HepG2 (cell line): ENCODE measurements around the gene XPO5. TPM values are rescaled to one million over a fixed set of nuclear protein-coding genes. Genes with fewer than 3 reads are reported as not detected.

Source experiments
- CREM ChIP-seq, 2 experiments: sonication (generic) in 1 of 2; formaldehyde crosslinking in 1 of 2; IDR thresholded peaks; 2 replicates each; pipeline versions ENCODE4 v1.4.0 to v1.6.1; 2016 to 2020; ENCODE audit warnings: antibody characterized with exemption in 1 of 2, mild to moderate bottlenecking in 1 of 2, missing genetic modification reagents in 1 of 2
- HNRNPLL ChIP-seq: fragments of 200-400 bp; formaldehyde crosslinking; IDR thresholded peaks from 2 replicates; pipeline ENCODE4 v1.6.1; 2017; ENCODE audit warnings: mild to moderate bottlenecking, low read depth, low read length; ENCODE audit not compliant: poor library complexity, severe bottlenecking
- MEF2D ChIP-seq: sonication (generic); formaldehyde crosslinking; IDR thresholded peaks from 2 replicates; pipeline ENCODE4 v1.5.1; 2020; ENCODE audit warnings: mild to moderate bottlenecking, missing genetic modification reagents
- RFXANK ChIP-seq: IDR thresholded peaks from 2 replicates; pipeline ENCODE4 v1.6.1; 2016
- SMYD3 ChIP-seq: sonication (generic); formaldehyde crosslinking; IDR thresholded peaks from 2 replicates; pipeline ENCODE4 v1.8.1; 2023; ENCODE audit warnings: mild to moderate bottlenecking, missing genetic modification reagents
- TRAFD1 ChIP-seq: sonication (generic); formaldehyde crosslinking; IDR thresholded peaks from 2 replicates; pipeline ENCODE4 v1.5.1; 2020; ENCODE audit warnings: missing genetic modification reagents, mild to moderate bottlenecking, borderline replicate concordance
- ZIK1 ChIP-seq: sonication (generic); formaldehyde crosslinking; IDR thresholded peaks from 2 replicates; pipeline ENCODE4 v1.5.0; 2020; ENCODE audit warnings: mild to moderate bottlenecking, low read depth, missing genetic modification reagents, borderline replicate concordance
- ZNF24 ChIP-seq: fragments of 450-650 bp; IDR thresholded peaks from 2 replicates; pipeline ENCODE4 v1.6.1; 2017; ENCODE audit warnings: antibody characterized with exemption, mild to moderate bottlenecking
- ZNF646 ChIP-seq: sonication (generic); formaldehyde crosslinking; IDR thresholded peaks from 2 replicates; pipeline ENCODE4 v1.9.0; 2021; ENCODE audit warnings: mild to moderate bottlenecking, missing genetic modification reagents
- ZNF788 ChIP-seq: sonication (generic); formaldehyde crosslinking; IDR thresholded peaks from 2 replicates; pipeline ENCODE4 v1.5.0; 2020; ENCODE audit warnings: mild to moderate bottlenecking, missing genetic modification reagents, borderline replicate concordance
- polyA plus RNA-seq, 8 experiments: library from polyadenylated mRNA; depleted of rRNA in 3 of 8; stranded (reverse) in 7 of 8; unstranded in 1 of 8; fragments of >200 nt; fragmentation: Illumina TruSeq in 4 of 8; extraction: Trizol in 4 of 8; gene quantifications; 2 replicates each; pipeline versions ENCODE4 v1.2.1 to v1.2.3, GENCODE V29; 2011 to 2016; ENCODE audit warnings: low read depth in 4 of 8, missing spikeins in 1 of 8, mixed read lengths in 1 of 8; ENCODE audit not compliant: insufficient read depth in 1 of 8
- total RNA-seq, 5 experiments: library from RNA; depleted of rRNA; stranded (reverse); fragments of >200 nt; fragmentation: Illumina TruSeq; extraction: Trizol; gene quantifications; 2 replicates each; pipeline ENCODE4 v1.2.3, GENCODE V29; 2016; ENCODE audit warnings: low read depth in 1 of 5
- TF ChIP-seq, protein P1 (sequence below): sonication (generic); formaldehyde crosslinking; IDR thresholded peaks from 2 replicates; pipeline ENCODE4 v1.8.1; 2023; ENCODE audit warnings: mild to moderate bottlenecking, inconsistent platforms, moderate library complexity, missing genetic modification reagents, borderline replicate concordance
- TF ChIP-seq, protein P2 (sequence below): sonication (generic); formaldehyde crosslinking; conservative IDR thresholded peaks from 2 replicates; pipeline ENCODE4 v1.4.0; 2020; ENCODE audit warnings: missing genetic modification reagents
- TF ChIP-seq, protein P3 (sequence below): sonication (generic); formaldehyde crosslinking; IDR thresholded peaks from 2 replicates; pipeline ENCODE4 v1.4.0; 2020; ENCODE audit warnings: mild to moderate bottlenecking, missing genetic modification reagents
- TF ChIP-seq, protein P4 (sequence below): IDR thresholded peaks from 2 replicates; pipeline ENCODE4 v1.6.1; 2018; ENCODE audit warnings: missing genetic modification reagents, mild to moderate bottlenecking, missing compliant biosample characterization
- TF ChIP-seq, protein P5 (sequence below): sonication (generic); formaldehyde crosslinking; IDR thresholded peaks from 2 replicates; pipeline ENCODE4 v1.5.0; 2020; ENCODE audit warnings: missing genetic modification reagents

The XPO5 gene
- total and polyA plus RNA-seq, 2 of the 13 experiments (the other 11 are each of a cell fraction or from before 2014, with no cell fraction given) = 52.2 to 68.0 TPM

DNA sequence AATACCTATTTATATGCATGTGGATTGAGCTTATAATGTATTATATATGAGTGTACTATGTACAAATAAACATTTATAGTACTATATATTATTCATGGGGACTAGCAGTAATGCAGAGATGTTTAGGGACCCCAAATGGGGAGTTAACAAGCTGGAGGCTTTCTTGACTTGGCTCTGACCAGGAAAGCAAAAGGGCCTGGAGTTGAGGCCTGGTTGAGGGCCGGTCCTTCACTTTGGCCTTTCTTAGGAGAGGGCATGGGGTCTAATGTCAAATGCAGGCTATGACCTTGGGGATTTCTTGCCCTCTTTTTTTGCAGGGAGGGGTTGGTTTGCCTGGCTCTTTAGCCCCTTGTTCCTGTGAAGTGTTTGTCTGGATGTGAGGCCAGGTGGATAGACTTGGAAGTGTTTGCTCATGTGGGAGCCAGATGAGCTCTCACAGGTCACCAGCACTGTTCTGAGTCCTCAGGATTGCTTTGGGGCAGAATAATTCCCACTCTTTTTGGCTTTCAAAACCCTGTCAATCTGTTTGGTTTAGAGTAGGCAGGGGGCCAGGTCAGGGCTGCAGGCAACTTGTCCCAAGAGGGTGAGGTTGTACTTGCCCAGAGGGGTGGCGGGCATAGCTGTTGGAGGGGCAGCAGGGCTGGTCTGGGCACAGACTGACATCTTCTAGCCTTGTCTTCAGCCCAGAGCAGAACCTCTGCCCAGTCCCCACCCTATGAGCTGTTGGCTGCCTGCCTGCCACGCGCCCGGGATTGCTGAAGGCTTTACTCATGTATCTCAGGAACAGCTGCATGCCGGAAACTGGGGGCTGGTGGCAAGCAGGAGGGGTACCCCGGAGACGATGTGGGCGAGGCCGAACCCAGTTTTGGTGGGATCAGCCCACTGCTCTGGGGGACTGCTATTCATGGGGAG, 83.8 kb downstream of the XPO5 start (continued):
- no peak for TF ChIP-seq ZNF646 (CRISPR knock-in tag)
- TF ChIP-seq, protein P1, sequence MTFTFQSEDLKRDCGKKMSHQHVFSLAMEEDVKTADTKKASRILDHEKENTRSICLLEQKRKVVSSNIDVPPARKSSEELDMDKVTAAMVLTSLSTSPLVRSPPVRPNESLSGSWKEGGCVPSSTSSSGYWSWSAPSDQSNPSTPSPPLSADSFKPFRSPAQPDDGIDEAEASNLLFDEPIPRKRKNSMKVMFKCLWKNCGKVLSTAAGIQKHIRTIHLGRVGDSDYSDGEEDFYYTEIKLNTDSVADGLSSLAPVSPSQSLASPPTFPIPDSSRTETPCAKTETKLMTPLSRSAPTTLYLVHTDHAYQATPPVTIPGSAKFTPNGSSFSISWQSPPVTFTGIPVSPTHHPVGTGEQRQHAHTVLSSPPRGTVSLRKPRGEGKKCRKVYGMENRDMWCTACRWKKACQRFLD = no peak
- TF ChIP-seq, protein P2, sequence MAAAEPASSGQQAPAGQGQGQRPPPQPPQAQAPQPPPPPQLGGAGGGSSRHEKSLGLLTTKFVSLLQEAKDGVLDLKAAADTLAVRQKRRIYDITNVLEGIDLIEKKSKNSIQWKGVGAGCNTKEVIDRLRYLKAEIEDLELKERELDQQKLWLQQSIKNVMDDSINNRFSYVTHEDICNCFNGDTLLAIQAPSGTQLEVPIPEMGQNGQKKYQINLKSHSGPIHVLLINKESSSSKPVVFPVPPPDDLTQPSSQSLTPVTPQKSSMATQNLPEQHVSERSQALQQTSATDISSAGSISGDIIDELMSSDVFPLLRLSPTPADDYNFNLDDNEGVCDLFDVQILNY (CRISPR knock-in tag) = no peak
- no peak for TF ChIP-seq MEF2D (CRISPR knock-in tag)
- no peak for TF ChIP-seq ZIK1 (CRISPR knock-in tag)
- TF ChIP-seq CREM (IDR thresholded peaks at IDR 0.05) = no peak
- TF ChIP-seq CREM (CRISPR knock-in tag; IDR thresholded peaks at IDR 0.05) = no peak
- no peak for TF ChIP-seq SMYD3 (CRISPR knock-in tag)
- TF ChIP-seq TRAFD1 (CRISPR knock-in tag) = no peak
- TF ChIP-seq ZNF24 = no peak
- no peak for TF ChIP-seq RFXANK (CRISPR knock-in tag)
- TF ChIP-seq, protein P3, sequence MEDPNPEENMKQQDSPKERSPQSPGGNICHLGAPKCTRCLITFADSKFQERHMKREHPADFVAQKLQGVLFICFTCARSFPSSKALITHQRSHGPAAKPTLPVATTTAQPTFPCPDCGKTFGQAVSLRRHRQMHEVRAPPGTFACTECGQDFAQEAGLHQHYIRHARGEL (CRISPR knock-in tag) = no peak
- TF ChIP-seq HNRNPLL = no peak
- TF ChIP-seq, protein P4, sequence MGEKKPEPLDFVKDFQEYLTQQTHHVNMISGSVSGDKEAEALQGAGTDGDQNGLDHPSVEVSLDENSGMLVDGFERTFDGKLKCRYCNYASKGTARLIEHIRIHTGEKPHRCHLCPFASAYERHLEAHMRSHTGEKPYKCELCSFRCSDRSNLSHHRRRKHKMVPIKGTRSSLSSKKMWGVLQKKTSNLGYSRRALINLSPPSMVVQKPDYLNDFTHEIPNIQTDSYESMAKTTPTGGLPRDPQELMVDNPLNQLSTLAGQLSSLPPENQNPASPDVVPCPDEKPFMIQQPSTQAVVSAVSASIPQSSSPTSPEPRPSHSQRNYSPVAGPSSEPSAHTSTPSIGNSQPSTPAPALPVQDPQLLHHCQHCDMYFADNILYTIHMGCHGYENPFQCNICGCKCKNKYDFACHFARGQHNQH (CRISPR knock-in tag) = no peak
- TF ChIP-seq, protein P5, sequence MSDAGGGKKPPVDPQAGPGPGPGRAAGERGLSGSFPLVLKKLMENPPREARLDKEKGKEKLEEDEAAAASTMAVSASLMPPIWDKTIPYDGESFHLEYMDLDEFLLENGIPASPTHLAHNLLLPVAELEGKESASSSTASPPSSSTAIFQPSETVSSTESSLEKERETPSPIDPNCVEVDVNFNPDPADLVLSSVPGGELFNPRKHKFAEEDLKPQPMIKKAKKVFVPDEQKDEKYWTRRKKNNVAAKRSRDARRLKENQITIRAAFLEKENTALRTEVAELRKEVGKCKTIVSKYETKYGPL (CRISPR knock-in tag) = no peak
- no peak for TF ChIP-seq ZNF788 (CRISPR knock-in tag)
